Calu3 (cell line): Measurements from ENCODE around the gene GSE1. TPM values are rescaled to one million over a fixed set of nuclear protein-coding genes. Genes with fewer than 3 reads are reported as not detected.

Source experiments
- BruUV-seq: library from RNA; stranded (reverse); fragments of 400-500 nt; replicated peaks from 2 replicates; lab custom pipeline; 2021; lab: Mats Ljungman, UMichigan
- CTCF ChIA-PET: fragments of 300-600 bp; sonication (Branson Sonifier 250); formaldehyde crosslinking; loops from one replicate; lab custom pipeline; 2022; ENCODE audit warnings: antibody characterized with exemption; lab: Charles Lee
- DNase-seq: peaks from one replicate; pipeline ENCODE4 v3.0.0; 2022
- H3K27ac Mint-ChIP-seq: one replicate; pipeline ENCODE4 v1.8.0; 2022; ENCODE audit warnings: mixed read lengths; ENCODE audit not compliant: unreplicated experiment
- H3K27me3 Mint-ChIP-seq: one replicate; pipeline ENCODE4 v1.8.0; 2022; ENCODE audit warnings: mixed read lengths; ENCODE audit not compliant: unreplicated experiment
- H3K36me3 Mint-ChIP-seq: one replicate; pipeline ENCODE4 v1.8.0; 2022; ENCODE audit warnings: mild to moderate bottlenecking, moderate library complexity, mixed read lengths; ENCODE audit not compliant: insufficient read depth, unreplicated experiment
- H3K4me1 Mint-ChIP-seq: one replicate; pipeline ENCODE4 v1.8.0; 2022; ENCODE audit warnings: mild to moderate bottlenecking, low read depth, mixed read lengths; ENCODE audit not compliant: unreplicated experiment
- H3K4me3 Mint-ChIP-seq: one replicate; pipeline ENCODE4 v1.8.0; 2022; ENCODE audit warnings: mild to moderate bottlenecking, low read depth, moderate library complexity, mixed read lengths; ENCODE audit not compliant: unreplicated experiment
- H3K9me3 Mint-ChIP-seq: one replicate; pipeline ENCODE4 v1.8.0; 2022; ENCODE audit warnings: low read depth, mixed read lengths; ENCODE audit not compliant: unreplicated experiment
- CTCF ChIP-seq: fragments of 200-600 bp; IDR thresholded peaks from one replicate; pipeline ENCODE4 v1.8.0; 2022; ENCODE audit warnings: antibody characterized with exemption; ENCODE audit not compliant: unreplicated experiment
- intact Hi-C: fragments of 100-400 bp; cut with micrococcal nuclease; formaldehyde crosslinking; loops from one replicate; pipeline ENCODE4 v1.10.0; 2022; ENCODE audit not compliant: unreplicated experiment
- total RNA-seq: library from RNA; stranded (reverse); gene quantifications from 2 replicates; pipeline ENCODE4 v1.2.3, GENCODE V29; 2022

The GSE1 gene
- total RNA-seq, 1 experiment from 2014 or later: 45.3 TPM

DNA sequence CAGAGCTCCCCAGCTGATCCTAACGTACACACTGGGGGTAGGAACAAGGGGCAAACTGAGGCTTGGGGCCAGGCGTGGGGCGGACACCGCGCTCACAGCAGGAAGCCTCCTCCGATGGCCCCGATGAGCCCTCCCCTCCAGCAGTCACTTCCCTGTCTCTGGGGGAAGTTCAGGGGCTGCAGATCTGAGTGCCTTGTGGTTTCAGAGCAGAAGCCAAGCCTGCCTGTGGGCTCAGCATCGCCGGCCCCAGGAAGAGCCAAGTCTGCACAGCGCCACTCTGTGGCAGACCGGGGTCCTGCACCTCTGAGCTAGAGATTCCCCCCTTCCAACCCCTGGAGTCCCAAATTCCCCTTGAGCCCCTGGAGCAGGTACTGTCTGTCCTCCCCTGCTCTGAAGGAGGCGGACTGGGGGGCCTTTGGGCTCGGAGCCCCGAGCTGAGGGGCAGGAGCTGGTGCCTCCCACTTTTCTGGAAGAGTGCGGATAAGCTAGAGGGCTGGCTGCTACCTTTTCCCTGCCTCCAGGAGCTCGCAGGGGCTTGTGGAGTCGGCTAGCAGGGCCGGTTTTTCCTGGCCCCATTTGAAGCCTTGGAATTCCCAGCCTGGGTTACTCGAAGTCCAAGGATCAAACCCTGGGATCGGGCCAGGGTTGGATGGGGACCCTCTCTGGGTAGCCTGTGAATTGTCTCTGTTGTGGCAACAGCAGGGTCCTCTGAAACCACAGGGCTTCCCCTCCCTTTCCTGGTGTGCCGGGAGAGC is 2.9 kb downstream of the GSE1 start:
- Mint-ChIP-seq H3K4me1 (peaks cover 37% of the 10 kb centered on the region), H3K4me3 (peak overlapping the region; percentile 76), H3K27ac (peak overlapping the region; percentile 71), H3K9me3 (no peaks in the 10 kb centered on the region), H3K27me3 (no peaks in the 10 kb centered on the region), H3K36me3 (peaks cover 43% of the 10 kb centered on the region)
- DNase-seq: peak; percentile 75
- TSS peak; percentile 25 for BruUV-seq
- intact Hi-C loops: loop anchor here (10.0 kb wide), 1 partner anchor 221 kb away; no protein-coding TSS in a partner anchor
- CTCF ChIA-PET: interaction anchor here (0.7 to 2.4 kb wide), 16 partner anchors 10 to 501 kb away, joined by 3 to 13 read pairs (median 4); no protein-coding TSS in a partner anchor
- peak; percentile 84 for TF ChIP-seq CTCF

GRCh38 chr16:85616607-85617321 is 3.6 kb downstream of the GSE1 start:
- no peak for TF ChIP-seq CTCF
- H3K27ac Mint-ChIP-seq: no peak overlapping the region

DNA sequence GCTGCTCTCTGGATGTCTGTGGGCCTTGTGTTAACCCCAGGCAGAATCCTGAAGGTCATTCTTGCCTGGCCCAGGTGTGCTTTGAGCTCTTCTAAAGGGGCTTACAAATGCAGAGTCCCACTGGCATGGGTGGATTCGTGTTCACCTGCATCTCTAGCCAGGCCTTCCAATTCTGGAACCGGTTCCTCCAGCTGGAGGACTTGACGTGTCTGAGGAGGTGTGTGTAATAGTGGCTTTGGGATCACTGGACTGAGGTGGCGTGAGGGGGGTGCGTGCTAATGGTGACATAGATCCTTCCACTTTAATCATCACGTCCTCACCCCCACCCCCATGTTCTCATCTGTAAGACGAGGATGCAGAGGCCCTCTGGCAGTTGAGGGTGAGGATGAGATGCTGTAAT is 4.8 kb downstream of the GSE1 start:
- intact Hi-C loops: loop anchor here (10.0 kb wide), 1 partner anchor 223 kb away; no protein-coding TSS in a partner anchor
- Mint-ChIP-seq H3K4me3 (no peak overlapping the region), H3K36me3 (peaks cover 32% of the 10 kb centered on the region), H3K27me3 (no peaks in the 10 kb centered on the region), H3K27ac (no peak overlapping the region), H3K4me1 (peaks cover 56% of the 10 kb centered on the region), H3K9me3 (no peaks in the 10 kb centered on the region)
- no peak for TF ChIP-seq CTCF
- CTCF ChIA-PET: interaction anchor here (0.6 kb wide), 1 partner anchor 227 kb away, joined by 5 read pairs; no protein-coding TSS in a partner anchor
- DNase-seq: peak; percentile 51
- no TSS peak for BruUV-seq

More at GRCh38 chr16:85616607-85617321, 3.6 kb downstream of the GSE1 start:
- BruUV-seq: no TSS peak
- intact Hi-C loops: loop anchor here (10.0 kb wide), 1 partner anchor 222 kb away; no protein-coding TSS in a partner anchor
- CTCF ChIA-PET: interaction anchor here (0.7 to 2.4 kb wide), 15 partner anchors 10 to 978 kb away, joined by 3 to 13 read pairs (median 4); no protein-coding TSS in a partner anchor
- no peak overlapping the region for H3K4me3 Mint-ChIP-seq
- H3K36me3 Mint-ChIP-seq: peaks cover 41% of the 10 kb centered on the region
- H3K4me1 Mint-ChIP-seq: peaks cover 44% of the 10 kb centered on the region
- H3K27me3 Mint-ChIP-seq: no peaks in the 10 kb centered on the region
- H3K9me3 Mint-ChIP-seq: no peaks in the 10 kb centered on the region
- no peak for DNase-seq

DNA sequence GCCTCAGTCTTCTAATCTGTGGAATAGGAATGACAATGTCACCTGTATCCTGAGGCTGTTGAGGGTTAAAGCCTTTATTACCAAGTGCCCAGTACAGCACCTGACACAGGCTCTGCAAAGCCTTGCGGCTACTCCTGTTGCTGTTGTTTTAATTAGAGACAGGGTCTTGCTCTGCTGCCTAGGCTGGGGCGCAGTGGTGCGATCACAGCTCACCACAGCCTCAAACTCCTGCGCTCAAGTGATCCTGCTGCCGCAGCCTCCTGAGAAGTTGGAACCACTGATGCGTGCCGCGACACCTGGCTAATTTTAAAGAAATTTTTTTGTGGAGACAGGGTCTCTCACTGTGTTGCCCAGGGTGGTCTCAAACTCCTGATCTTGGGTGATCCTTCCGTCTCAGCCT is 5.4 kb downstream of the GSE1 start:
- Mint-ChIP-seq H3K36me3 (peaks cover 27% of the 10 kb centered on the region), H3K27ac (no peak overlapping the region), H3K4me1 (peaks cover 58% of the 10 kb centered on the region), H3K27me3 (no peaks in the 10 kb centered on the region), H3K4me3 (no peak overlapping the region), H3K9me3 (no peaks in the 10 kb centered on the region)
- no peak for DNase-seq
- intact Hi-C loops: loop anchor here (10.0 kb wide), 1 partner anchor 224 kb away; no protein-coding TSS in a partner anchor
- no TSS peak for BruUV-seq
- no peak for TF ChIP-seq CTCF
- CTCF ChIA-PET: interaction anchor here (0.6 kb wide), 1 partner anchor 228 kb away, joined by 5 read pairs; no protein-coding TSS in a partner anchor
